Gastroesophageal sphincter (tissue), 3 donors: Measurements from ENCODE around the gene LPP.

Source experiments
- EP300 ChIP-seq: sonication (generic); formaldehyde crosslinking; IDR thresholded peaks from one replicate; pipeline ENCODE4 v1.6.1; 2017; ENCODE audit warnings: antibody characterized with exemption, mild to moderate bottlenecking
- POLR2A ChIP-seq, 2 donors: fragments of 450-650 bp; IDR thresholded peaks; one replicate each; pipeline ENCODE4 v1.6.1; 2017; ENCODE audit warnings: antibody characterized with exemption in 2 of 2, mild to moderate bottlenecking in 2 of 2, moderate library complexity in 1 of 2
- POLR2AphosphoS5 ChIP-seq: sonication (generic); formaldehyde crosslinking; IDR thresholded peaks from one replicate; pipeline ENCODE4 v1.6.1; 2017; ENCODE audit warnings: antibody characterized with exemption
- TF ChIP-seq, protein P1 (sequence below), 4 experiments: fragments of 200-600 bp in 2 of 4; fragments of 450-650 bp in 2 of 4; sonication (generic) in 1 of 4; IDR thresholded peaks; one replicate each; pipeline ENCODE4 v1.5.1; 2017 to 2019; ENCODE audit warnings: antibody characterized with exemption in 4 of 4, mild to moderate bottlenecking in 2 of 4, moderate library complexity in 2 of 4

DNA sequence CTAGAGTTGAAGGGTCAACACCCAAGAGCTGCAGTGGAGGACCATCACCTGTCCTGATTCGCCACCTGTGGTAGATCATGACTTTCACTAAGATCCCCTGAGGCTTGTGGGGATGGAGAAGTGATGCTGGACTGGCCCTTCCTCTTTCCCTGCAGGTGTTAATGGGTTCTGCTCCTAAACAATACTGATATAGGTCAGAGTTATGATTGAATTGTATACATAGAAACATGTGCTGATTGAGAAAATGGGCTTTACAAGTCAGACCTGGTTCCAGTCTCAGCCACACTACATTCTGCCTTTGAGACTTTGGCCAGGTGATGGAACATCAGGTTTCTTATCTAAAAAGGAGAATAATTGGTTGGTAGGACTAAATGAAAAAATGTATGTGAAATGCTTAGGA, 598.9 kb downstream of the LPP start:
- TF ChIP-seq, protein P1, sequence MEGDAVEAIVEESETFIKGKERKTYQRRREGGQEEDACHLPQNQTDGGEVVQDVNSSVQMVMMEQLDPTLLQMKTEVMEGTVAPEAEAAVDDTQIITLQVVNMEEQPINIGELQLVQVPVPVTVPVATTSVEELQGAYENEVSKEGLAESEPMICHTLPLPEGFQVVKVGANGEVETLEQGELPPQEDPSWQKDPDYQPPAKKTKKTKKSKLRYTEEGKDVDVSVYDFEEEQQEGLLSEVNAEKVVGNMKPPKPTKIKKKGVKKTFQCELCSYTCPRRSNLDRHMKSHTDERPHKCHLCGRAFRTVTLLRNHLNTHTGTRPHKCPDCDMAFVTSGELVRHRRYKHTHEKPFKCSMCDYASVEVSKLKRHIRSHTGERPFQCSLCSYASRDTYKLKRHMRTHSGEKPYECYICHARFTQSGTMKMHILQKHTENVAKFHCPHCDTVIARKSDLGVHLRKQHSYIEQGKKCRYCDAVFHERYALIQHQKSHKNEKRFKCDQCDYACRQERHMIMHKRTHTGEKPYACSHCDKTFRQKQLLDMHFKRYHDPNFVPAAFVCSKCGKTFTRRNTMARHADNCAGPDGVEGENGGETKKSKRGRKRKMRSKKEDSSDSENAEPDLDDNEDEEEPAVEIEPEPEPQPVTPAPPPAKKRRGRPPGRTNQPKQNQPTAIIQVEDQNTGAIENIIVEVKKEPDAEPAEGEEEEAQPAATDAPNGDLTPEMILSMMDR (IDR thresholded peaks at IDR 0.05): no peak
- TF ChIP-seq POLR2A (IDR thresholded peaks at IDR 0.05) (no peak), POLR2AphosphoS5 (no peak), EP300 (no peak)
